Mucosa of descending colon (tissue), 3 donors: Measurements from ENCODE around the gene USP10. TPM values are rescaled to one million over a fixed set of nuclear protein-coding genes. Genes with fewer than 3 reads are reported as not detected.

ENCODE experiments used
- ATAC-seq: fragments of 200-7000 bp; cut with Tn5 transposase; one replicate; pipeline ENCODE4 v1.9.1; 2020; ENCODE audit warnings: mild to moderate bottlenecking, moderate library complexity
- DNase-seq, 3 donors: peaks; one replicate each; pipeline ENCODE4 v3.0.0-alpha.2; 2020
- H3K36me3 ChIP-seq: fragments of 200-600 bp; one replicate; pipeline ENCODE4 v1.8.0; 2021; ENCODE audit warnings: low read depth, mild to moderate bottlenecking
- H3K4me1 ChIP-seq: fragments of 200-600 bp; one replicate; pipeline ENCODE4 v1.8.0; 2021; ENCODE audit warnings: low read depth, mild to moderate bottlenecking
- H3K4me3 ChIP-seq: fragments of 200-600 bp; one replicate; pipeline ENCODE4 v1.8.0; 2021; ENCODE audit warnings: mild to moderate bottlenecking
- H3K9me3 ChIP-seq: fragments of 200-600 bp; one replicate; pipeline ENCODE4 v1.8.0; 2021; ENCODE audit warnings: mild to moderate bottlenecking
- CTCF ChIP-seq: fragments of 200-600 bp; IDR thresholded peaks from one replicate; pipeline ENCODE4 v1.8.0; 2022; ENCODE audit warnings: antibody characterized with exemption, mild to moderate bottlenecking
- intact Hi-C, 2 donors: fragments of 100-400 bp; cut with DNase I in 1 of 2; cut with micrococcal nuclease in 1 of 2; formaldehyde crosslinking; loops; one replicate each; pipeline versions ENCODE4 v1.11.0 to v1.11.1; 2022; cut with DNase I, micrococcal nuclease
- long read RNA-seq, 2 donors: library from polyadenylated mRNA; unstranded; transcript quantifications; one replicate each; pipeline ENCODE4 v2.0.0, GENCODE V29; 2019 to 2021
- total RNA-seq, 3 donors: library from RNA; stranded (reverse); fragmentation: NEBNext Ultra II Directional in 2 of 3; extraction: Animal tissue kit (Norgen Biotek cat#: 25700) in 2 of 3; gene quantifications; one replicate each; pipeline versions ENCODE4 v1.2.1 to v1.2.4, GENCODE V29; 2021 to 2023
- donor health status: DM: no; HTN: no; CAD: no; lungs with moderate emphysema.
- donor health status: DM: no; HTN: no; CAD: no.
- donor health status: DM: no; HTN: yes; CAD: no.

Gene USP10
- 10 to 100 TPM; 65.1 to 76.9 (median 72.4) TPM for total RNA-seq
- long read RNA-seq, donor 1, transcript USP10-201 (14 exons, 3,009 nt): major isoform, 29 of 58 reads
- long read RNA-seq, donor 1, partial matches to known transcripts: 22 of 58 reads
- long read RNA-seq, donor 1, other reads (novel, unspliced or antisense): 6 of 58 reads
- long read RNA-seq, donor 2, transcript USP10-201 (14 exons, 3,009 nt): major isoform, 9 of 25 reads
- long read RNA-seq, donor 2, partial matches to known transcripts: 10 of 25 reads
- long read RNA-seq, donor 2, other reads (novel, unspliced or antisense): 5 of 25 reads

GRCh38 chr16:84699712-84700445 lies at the start of gene USP10:
TSS of gene USP10 (plus strand) at chr16:84700000. CDS start at chr16:84700091, 91 bp downstream.
- Histone ChIP-seq H3K36me3 (no peaks in the 10 kb centered on the region), H3K4me1 (peaks cover 23% of the 10 kb centered on the region), H3K9me3 (no peaks in the 10 kb centered on the region), H3K4me3 (peak within 1 kb of the TSS; percentile 98)
- ATAC-seq: peak; percentile 96
- intact Hi-C loops: no loop called here
- TF ChIP-seq CTCF: no peak
- peak; percentile 83 to 89 (median 87) for DNase-seq

- no peaks in the 10 kb centered on the region for H3K9me3 ChIP-seq
- DNase-seq (no peak), ATAC-seq (no peak)
- intact Hi-C loops: no loop called here
- TF ChIP-seq CTCF: no peak
- peaks cover 12% of the 10 kb centered on the region for H3K4me1 ChIP-seq
- no peak overlapping the region for H3K4me3 ChIP-seq
- no peaks in the 10 kb centered on the region for H3K36me3 ChIP-seq
These were observed 49.5 kb upstream of the USP10 start for GRCh38 chr16:84650062-84650991.

- DNase-seq (no peak), ATAC-seq (no peak)
- no peak for TF ChIP-seq CTCF
- Histone ChIP-seq H3K4me1 (peaks cover 10% of the 10 kb centered on the region), H3K4me3 (no peak overlapping the region), H3K9me3 (no peaks in the 10 kb centered on the region), H3K36me3 (peaks cover 1% of the 10 kb centered on the region)
- intact Hi-C loops: no loop called here
These were observed 47.2 kb upstream of the USP10 start for GRCh38 chr16:84652566-84652965.

- Histone ChIP-seq H3K36me3 (peaks cover 7% of the 10 kb centered on the region), H3K4me1 (peaks cover 5% of the 10 kb centered on the region), H3K4me3 (no peak overlapping the region), H3K9me3 (no peaks in the 10 kb centered on the region)
- intact Hi-C loops: no loop called here
- no peak for DNase-seq
- ATAC-seq: no peak
- TF ChIP-seq CTCF: no peak
These were observed 45.6 kb upstream of the USP10 start for GRCh38 chr16:84654238-84654637.

GRCh38 chr16:84654998-84655397 lies 44.8 kb upstream of the USP10 start:
- DNase-seq (no peak), ATAC-seq (no peak)
- Histone ChIP-seq H3K4me3 (no peak overlapping the region), H3K36me3 (peaks cover 8% of the 10 kb centered on the region), H3K9me3 (no peaks in the 10 kb centered on the region), H3K4me1 (no peaks in the 10 kb centered on the region)
- TF ChIP-seq CTCF: no peak
- intact Hi-C loops: no loop called here
